HG02759 (cell line): ENCODE data around the gene PRKAG2.

ENCODE experiments used
- ATAC-seq: cut with Tn5 transposase; IDR thresholded peaks from one replicate; pipeline ENCODE4 v1.9.1; 2021; ENCODE audit warnings: mild to moderate bottlenecking, moderate library complexity; ENCODE audit not compliant: unreplicated experiment

The PRKAG2 gene

GRCh38 chr7:151776446-151776845 lies 100.5 kb downstream of the PRKAG2 start:
- no peak for ATAC-seq

- no peak for ATAC-seq
These were observed 101.1 kb downstream of the PRKAG2 start for GRCh38 chr7:151775547-151776443.

GRCh38 chr7:151774951-151775350 lies 102.0 kb downstream of the PRKAG2 start:
- no peak for ATAC-seq

GRCh38 chr7:151773797-151774196 lies 103.1 kb downstream of the PRKAG2 start:
- ATAC-seq: no peak

GRCh38 chr7:151770232-151770631 lies 106.7 kb downstream of the PRKAG2 start:
- no peak for ATAC-seq

GRCh38 chr7:151769188-151769821 lies 107.6 kb downstream of the PRKAG2 start:
- ATAC-seq: no peak

GRCh38 chr7:151768805-151769187 lies 108.1 kb downstream of the PRKAG2 start:
- no peak for ATAC-seq

- no peak for ATAC-seq
These were observed 109.4 kb downstream of the PRKAG2 start for GRCh38 chr7:151767557-151767956.

GRCh38 chr7:151764056-151764920 lies 112.6 kb downstream of the PRKAG2 start:
- no peak for ATAC-seq

GRCh38 chr7:151763420-151763984 lies 113.4 kb downstream of the PRKAG2 start:
- ATAC-seq: no peak

GRCh38 chr7:151762583-151763245 lies 114.2 kb downstream of the PRKAG2 start:
- ATAC-seq: no peak

- no peak for ATAC-seq
These were observed 115.0 kb downstream of the PRKAG2 start for GRCh38 chr7:151761957-151762356.

- ATAC-seq: no peak
These were observed 115.7 kb downstream of the PRKAG2 start for GRCh38 chr7:151761231-151761630.

GRCh38 chr7:151759591-151760042 lies 117.3 kb downstream of the PRKAG2 start:
- ATAC-seq: peak; percentile 56

GRCh38 chr7:151758622-151759540 lies 118.0 kb downstream of the PRKAG2 start:
- ATAC-seq: no peak

- no peak for ATAC-seq
These were observed 119.6 kb downstream of the PRKAG2 start for GRCh38 chr7:151757274-151757673.

GRCh38 chr7:151756866-151757265 lies 120.0 kb downstream of the PRKAG2 start:
- no peak for ATAC-seq

- ATAC-seq: no peak
These were observed 120.7 kb downstream of the PRKAG2 start for GRCh38 chr7:151756076-151756731.
